G401.6 (cell line): Measurements from ENCODE around the gene EXOC3L2.

Experiments used
- FAIRE-seq: peaks from 2 replicates; lab custom pipeline; 2012; peaks lifted over from hg19 to GRCh38; lab: Jason Lieb, UNC

EXOC3L2 gene

GRCh38 chr19:45218911-45219743, 26.1 kb downstream of the EXOC3L2 start:
- FAIRE-seq, result no peak

GRCh38 chr19:45218426-45218825, 26.8 kb downstream of the EXOC3L2 start:
- no peak for FAIRE-seq

DNA sequence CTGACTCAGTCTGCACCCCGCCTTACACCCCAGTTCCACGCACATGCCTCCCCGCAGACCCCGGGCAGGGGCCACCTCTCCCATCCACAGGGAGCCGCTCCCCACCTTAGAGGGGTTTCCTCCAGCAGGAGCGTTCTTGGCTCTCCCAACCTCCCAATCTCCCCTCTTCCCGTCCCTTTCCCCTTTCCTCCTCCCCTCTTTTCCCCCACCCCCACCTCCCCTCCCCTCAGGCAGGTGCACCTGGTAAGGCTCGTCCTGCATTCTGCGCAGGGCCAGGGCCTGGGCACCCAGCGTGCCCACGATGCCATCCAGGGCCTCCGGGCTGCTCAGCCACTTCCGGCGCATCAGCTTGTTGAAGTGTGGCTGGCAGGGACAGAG, 27.3 kb downstream of the EXOC3L2 start:
- no peak for FAIRE-seq

DNA sequence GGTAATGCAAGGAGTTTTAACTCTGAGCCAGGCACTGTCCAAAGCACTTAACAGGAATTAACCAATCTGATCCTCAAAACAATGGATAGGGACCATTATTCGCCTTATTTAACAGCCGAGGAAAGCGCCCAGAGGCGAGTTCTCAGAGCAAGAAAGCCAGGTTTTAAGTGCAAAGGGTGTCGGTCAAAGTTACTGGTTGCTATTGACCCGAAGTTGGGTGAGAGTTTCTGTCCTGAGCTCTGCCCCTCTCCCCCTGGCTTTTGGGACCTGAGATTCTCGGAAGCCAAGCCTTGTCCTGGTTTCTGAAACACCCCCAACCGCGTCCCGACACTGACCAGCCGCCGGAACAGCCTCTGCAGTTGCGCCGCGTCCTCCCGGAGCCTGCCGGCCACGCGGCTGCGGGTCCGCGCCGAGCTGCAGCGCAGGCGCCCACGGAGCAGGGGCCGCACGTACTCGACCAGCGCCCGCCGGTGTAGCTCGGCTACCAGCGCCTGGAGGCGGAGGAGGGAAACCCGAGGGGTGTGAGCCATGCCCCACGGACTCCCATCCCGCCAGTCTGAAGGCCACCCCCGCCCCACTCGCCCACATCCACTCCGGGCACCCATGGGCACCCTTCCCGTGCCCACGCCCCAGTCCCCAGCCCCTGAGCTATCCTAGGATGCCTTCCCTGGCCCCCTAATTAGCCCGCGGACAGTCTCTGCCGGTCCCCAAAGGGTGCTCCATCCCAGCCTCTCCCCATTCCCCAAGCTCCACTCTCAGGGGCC, 27.8 kb downstream of the EXOC3L2 start:
- no peak for FAIRE-seq

DNA sequence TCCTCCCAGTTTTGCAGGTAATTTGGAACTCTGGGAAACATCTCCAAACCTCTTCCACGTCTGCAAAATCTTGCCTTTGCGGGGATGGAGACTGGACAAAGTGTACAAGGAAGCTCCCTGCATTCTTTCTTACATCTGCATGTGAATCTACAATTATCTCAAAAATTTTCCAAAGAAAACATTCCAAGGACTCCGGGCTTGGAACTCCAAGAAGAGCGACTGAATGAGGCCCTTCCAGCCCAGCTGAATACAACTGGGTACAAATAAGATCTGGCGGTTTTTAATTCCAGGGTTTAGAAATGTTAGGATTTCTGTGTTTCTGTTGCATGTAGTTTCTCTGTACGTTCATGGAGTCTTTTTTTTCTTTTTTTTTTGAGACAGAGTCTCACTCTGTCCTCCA, 28.5 kb downstream of the EXOC3L2 start:
- FAIRE-seq, result no peak

GRCh38 chr19:45215391-45216191, 29.6 kb downstream of the EXOC3L2 start:
- FAIRE-seq, result no peak

- FAIRE-seq, result no peak
These were observed 32.2 kb downstream of the EXOC3L2 start for GRCh38 chr19:45213031-45213430.

- FAIRE-seq, result no peak
These were observed 33.3 kb downstream of the EXOC3L2 start for GRCh38 chr19:45211751-45212381.

GRCh38 chr19:45206328-45206727, 38.9 kb downstream of the EXOC3L2 start:
- no peak for FAIRE-seq

DNA sequence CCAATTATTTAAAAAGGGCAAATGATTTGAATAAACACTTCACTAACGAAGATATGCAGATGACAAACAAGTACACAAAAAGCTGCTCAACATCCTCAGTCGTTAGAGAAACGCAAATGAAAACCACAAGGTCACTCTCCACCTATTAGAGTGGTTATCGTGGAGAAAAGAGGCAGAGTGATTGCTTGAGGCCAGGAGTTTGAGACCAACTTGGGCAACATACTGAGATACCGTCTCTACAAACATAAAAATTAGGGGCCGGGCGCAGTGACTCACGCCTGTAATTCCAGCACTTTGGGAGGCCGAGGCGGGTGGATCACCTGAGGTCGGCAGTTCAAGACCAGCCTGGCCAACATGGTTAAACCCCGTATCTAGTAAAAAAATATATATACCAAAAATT, 39.4 kb downstream of the EXOC3L2 start:
- FAIRE-seq, result no peak

GRCh38 chr19:45202637-45203036, 42.6 kb downstream of the EXOC3L2 start:
- FAIRE-seq, result no peak

DNA sequence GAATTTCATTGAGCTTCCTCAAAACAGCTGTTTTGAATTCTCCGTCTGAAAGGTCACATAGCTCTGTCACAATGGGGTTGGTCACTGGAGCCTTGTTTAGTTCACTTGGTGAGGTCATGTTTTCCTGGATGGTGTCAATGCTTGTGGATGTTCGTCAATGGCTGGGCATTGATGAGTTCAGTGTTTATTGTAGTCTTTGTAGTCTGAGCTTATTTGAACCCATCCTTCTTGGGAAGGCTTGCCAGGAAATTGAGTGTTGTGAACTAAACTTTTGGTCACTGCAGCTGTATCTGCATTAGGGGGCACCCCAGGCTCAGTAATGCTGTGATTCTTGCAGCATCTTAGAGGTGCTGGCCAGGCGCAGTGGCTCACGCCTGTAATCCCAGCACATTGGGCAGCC, 44.6 kb downstream of the EXOC3L2 start:
- peak; percentile 64 for FAIRE-seq

GRCh38 chr19:45195764-45196163, 49.4 kb downstream of the EXOC3L2 start:
- FAIRE-seq, result no peak

GRCh38 chr19:45191375-45191774, 53.8 kb downstream of the EXOC3L2 start:
- no peak for FAIRE-seq

GRCh38 chr19:45189971-45190370, 55.2 kb downstream of the EXOC3L2 start:
- FAIRE-seq, result no peak

GRCh38 chr19:45187421-45188100, 57.6 kb downstream of the EXOC3L2 start:
- FAIRE-seq, result no peak

GRCh38 chr19:45186509-45187334, 58.5 kb downstream of the EXOC3L2 start:
- FAIRE-seq, result no peak

GRCh38 chr19:45184115-45184514, 61.1 kb downstream of the EXOC3L2 start:
- no peak for FAIRE-seq

DNA sequence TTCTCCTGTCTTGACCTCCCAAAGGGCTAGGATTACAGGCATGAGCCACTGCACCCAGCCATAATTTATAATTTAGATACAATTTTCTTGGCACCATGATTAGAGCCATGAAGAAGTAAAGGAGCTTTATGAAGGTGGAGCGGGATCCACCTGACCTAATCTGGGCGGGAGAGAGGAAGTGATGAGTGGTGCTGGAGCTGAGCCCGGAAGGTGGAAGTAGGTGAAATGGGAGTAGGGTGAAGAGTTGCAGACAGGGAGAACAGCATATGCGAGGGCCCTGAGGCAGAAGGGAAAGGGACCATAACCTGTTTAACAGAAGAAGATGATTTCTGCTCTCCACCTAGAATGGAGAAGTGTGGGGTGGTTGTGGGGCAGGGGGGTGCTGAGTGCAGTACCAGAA, 62.4 kb downstream of the EXOC3L2 start:
- FAIRE-seq, result no peak

GRCh38 chr19:45180936-45181335, 64.3 kb downstream of the EXOC3L2 start:
- FAIRE-seq, result no peak

GRCh38 chr19:45179892-45180370, 65.3 kb downstream of the EXOC3L2 start:
- FAIRE-seq, result no peak
